Epithelial cell of esophagus (primary cell): ENCODE data around the gene ABCC5.
"Not testable (repeated sequence)": the region's sequence is repeated elsewhere in the genome, so short reads cannot be mapped to it uniquely, and the experiment has no call there.

Source experiments
- DNase-seq: peaks from one replicate; pipeline ENCODE4 v3.0.0; 2010; ENCODE audit warnings: low read depth
- H3K4me3 ChIP-seq: 2 replicates; pipeline ENCODE4 v1.5.1; 2011; ENCODE audit warnings: mild to moderate bottlenecking, low read length, control low read depth
- TF ChIP-seq, protein P1 (sequence below): IDR thresholded peaks from 2 replicates; pipeline ENCODE4 v1.5.1; 2011; ENCODE audit warnings: low read depth, mild to moderate bottlenecking, low read length, control low read depth, inconsistent platforms; ENCODE audit not compliant: insufficient read depth; ENCODE audit errors: missing control alignments

The ABCC5 gene

DNA sequence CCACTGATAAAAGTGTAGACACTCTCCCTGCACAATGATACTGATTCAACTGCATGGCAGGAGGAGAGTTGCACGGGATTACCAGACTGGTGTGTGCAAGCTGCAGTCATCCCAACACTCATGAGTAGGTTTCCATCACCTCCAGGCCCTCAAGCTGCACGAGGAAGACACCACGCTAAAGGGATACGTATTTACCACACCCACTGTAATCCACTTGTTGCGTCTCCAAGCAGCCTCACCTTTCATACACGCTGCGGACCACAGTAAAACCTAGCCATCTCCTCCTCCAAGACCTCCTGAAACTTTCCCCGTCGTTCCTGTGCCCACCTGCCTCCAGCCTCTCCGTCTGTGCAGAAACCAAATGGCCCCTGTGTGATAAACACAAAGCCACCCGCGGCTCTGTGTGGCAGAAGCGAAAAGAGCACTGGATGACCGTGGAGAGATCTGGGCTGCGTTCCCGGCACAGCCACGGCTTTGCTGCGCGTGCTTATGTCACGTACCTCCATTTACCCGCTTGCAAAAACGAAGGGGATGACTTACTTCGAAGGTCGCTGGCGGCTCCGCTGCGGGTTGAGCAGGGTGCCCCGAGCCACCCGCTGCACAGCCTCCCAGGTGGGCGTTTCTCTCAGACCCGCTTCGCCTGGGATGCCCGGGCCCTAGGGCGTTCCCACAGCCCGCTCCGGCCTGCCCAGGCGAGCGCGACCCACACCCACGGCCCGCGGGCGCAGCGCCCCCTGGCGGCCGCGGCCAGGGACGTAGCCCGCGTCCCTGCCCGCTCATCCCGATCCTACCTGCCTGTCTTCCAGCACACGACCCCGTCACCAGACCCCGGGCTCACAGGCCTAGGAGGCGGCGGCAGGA lies 643 bp downstream of the ABCC5 start:
- peak; percentile 66 for DNase-seq
- peak overlapping the region; percentile 99 for H3K4me3 ChIP-seq

GRCh38 chr3:184016169-184016570 lies 1.5 kb downstream of the ABCC5 start:
- H3K4me3 ChIP-seq, result peak overlapping the region; percentile 99
- TF ChIP-seq, protein P1, sequence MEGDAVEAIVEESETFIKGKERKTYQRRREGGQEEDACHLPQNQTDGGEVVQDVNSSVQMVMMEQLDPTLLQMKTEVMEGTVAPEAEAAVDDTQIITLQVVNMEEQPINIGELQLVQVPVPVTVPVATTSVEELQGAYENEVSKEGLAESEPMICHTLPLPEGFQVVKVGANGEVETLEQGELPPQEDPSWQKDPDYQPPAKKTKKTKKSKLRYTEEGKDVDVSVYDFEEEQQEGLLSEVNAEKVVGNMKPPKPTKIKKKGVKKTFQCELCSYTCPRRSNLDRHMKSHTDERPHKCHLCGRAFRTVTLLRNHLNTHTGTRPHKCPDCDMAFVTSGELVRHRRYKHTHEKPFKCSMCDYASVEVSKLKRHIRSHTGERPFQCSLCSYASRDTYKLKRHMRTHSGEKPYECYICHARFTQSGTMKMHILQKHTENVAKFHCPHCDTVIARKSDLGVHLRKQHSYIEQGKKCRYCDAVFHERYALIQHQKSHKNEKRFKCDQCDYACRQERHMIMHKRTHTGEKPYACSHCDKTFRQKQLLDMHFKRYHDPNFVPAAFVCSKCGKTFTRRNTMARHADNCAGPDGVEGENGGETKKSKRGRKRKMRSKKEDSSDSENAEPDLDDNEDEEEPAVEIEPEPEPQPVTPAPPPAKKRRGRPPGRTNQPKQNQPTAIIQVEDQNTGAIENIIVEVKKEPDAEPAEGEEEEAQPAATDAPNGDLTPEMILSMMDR, result no peak
- DNase-seq, result no peak

More for the DNA sequence above, 643 bp downstream of the ABCC5 start:
- TF ChIP-seq, protein P1, result peak; percentile 40

GRCh38 chr3:184015381-184016019 lies 2.2 kb downstream of the ABCC5 start:
- peak overlapping the region; percentile 99 for H3K4me3 ChIP-seq
- TF ChIP-seq, protein P1, result no peak
- no peak for DNase-seq

- TF ChIP-seq, protein P1, result no peak
- H3K4me3 ChIP-seq, result no peak overlapping the region
- no peak for DNase-seq
Measured at GRCh38 chr3:184011937-184012889, 5.5 kb downstream of the ABCC5 start.

- DNase-seq, result no peak
- H3K4me3 ChIP-seq, result no peak overlapping the region
- TF ChIP-seq, protein P1, result no peak
Measured at GRCh38 chr3:184011230-184011876, 6.3 kb downstream of the ABCC5 start.

- TF ChIP-seq, protein P1, result no peak
- H3K4me3 ChIP-seq, result no peak overlapping the region
- peak; percentile 46 for DNase-seq
Measured at GRCh38 chr3:184008161-184008560, 9.5 kb downstream of the ABCC5 start.

GRCh38 chr3:184007143-184007813 lies 10.4 kb downstream of the ABCC5 start:
- not testable (repeated sequence) for H3K4me3 ChIP-seq, DNase-seq
